ENCODE measurements around the gene TBX4.

DNA sequence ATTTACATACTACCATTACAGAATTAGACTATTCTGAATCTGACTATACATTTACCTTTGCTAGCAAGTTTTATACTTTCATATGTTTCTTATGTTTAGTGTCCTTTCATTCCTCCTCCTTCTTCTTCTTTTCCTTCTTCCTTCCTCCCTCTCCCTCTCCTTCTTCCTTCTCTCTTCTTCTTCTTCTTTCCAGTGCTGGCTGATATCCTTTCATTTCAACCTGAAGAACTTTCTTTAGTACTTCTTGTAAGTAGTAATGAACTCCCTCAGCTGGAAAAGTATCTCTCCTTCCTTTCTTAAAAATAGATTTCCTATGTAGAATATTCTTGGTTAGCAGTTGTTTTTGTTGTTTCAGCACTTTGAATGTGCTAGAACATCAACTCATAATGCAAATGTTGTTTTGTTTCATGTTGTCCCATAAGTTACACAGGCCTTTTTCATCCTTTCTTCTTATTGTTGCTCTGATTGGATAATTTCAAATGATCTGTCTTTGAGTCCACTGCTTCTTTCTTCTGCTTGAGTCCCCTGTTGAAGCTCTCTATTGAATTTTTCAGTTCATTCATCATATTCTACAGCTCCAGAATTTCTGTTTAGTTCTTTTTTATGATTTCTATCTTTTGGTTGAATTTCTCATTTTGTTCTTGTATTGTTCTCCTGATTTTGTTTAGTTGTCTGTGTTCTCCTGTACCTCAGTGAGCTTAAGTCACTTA is 15.1 kb upstream of the TBX4 start:
- TF ChIP-seq POLR2A (IDR thresholded peaks at IDR 0.05) (no peak), EP300 (IDR thresholded peaks at IDR 0.05; ENCODE audit: low read depth) (no peak)
- TF ChIP-seq, protein P1, sequence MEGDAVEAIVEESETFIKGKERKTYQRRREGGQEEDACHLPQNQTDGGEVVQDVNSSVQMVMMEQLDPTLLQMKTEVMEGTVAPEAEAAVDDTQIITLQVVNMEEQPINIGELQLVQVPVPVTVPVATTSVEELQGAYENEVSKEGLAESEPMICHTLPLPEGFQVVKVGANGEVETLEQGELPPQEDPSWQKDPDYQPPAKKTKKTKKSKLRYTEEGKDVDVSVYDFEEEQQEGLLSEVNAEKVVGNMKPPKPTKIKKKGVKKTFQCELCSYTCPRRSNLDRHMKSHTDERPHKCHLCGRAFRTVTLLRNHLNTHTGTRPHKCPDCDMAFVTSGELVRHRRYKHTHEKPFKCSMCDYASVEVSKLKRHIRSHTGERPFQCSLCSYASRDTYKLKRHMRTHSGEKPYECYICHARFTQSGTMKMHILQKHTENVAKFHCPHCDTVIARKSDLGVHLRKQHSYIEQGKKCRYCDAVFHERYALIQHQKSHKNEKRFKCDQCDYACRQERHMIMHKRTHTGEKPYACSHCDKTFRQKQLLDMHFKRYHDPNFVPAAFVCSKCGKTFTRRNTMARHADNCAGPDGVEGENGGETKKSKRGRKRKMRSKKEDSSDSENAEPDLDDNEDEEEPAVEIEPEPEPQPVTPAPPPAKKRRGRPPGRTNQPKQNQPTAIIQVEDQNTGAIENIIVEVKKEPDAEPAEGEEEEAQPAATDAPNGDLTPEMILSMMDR (IDR thresholded peaks at IDR 0.05) = no peak

All from transverse colon (tissue), 3 donors.